Kidney epithelial cell (primary cell): ENCODE results near the gene CHST15. TPM values are rescaled to one million over a fixed set of nuclear protein-coding genes. Genes with fewer than 3 reads are reported as not detected.

Experiments
- DNase-seq: peaks from one replicate; pipeline ENCODE4 v3.0.0-alpha.2; 2010; ENCODE audit warnings: low read depth
- H3K27me3 ChIP-seq: 2 replicates; pipeline ENCODE4 v1.6.0; 2011; ENCODE audit warnings: low read length; ENCODE audit not compliant: control insufficient read depth, insufficient read depth
- H3K36me3 ChIP-seq: 2 replicates; pipeline ENCODE4 v1.5.1; 2011; ENCODE audit warnings: low read length; ENCODE audit not compliant: control insufficient read depth, insufficient read depth
- H3K4me3 ChIP-seq: 2 replicates; pipeline ENCODE4 v1.5.1; 2011; ENCODE audit warnings: low read depth, mild to moderate bottlenecking, control low read depth, low read length
- CTCF ChIP-seq: IDR thresholded peaks from 2 replicates; pipeline ENCODE4 v1.5.1; 2011; ENCODE audit warnings: mild to moderate bottlenecking, moderate library complexity, low read length, control low read depth, inconsistent platforms; ENCODE audit not compliant: insufficient read depth, poor library complexity, severe bottlenecking
- total RNA-seq: library from RNA; depleted of rRNA; stranded (reverse); fragments of >200 nt; gene quantifications from 2 replicates; pipeline ENCODE4 v1.2.3, GENCODE V29; 2015

Gene CHST15
- total RNA-seq, 1 donor from 2014 or later: 18.1 TPM

- no peak overlapping the region for H3K4me3 ChIP-seq
- DNase-seq: no peak
- H3K27me3 ChIP-seq: no peaks in the 10 kb centered on the region
- no peaks in the 10 kb centered on the region for H3K36me3 ChIP-seq
- TF ChIP-seq CTCF: no peak
Observed at GRCh38 chr10:124070666-124071065, 22.7 kb downstream of the CHST15 start.

GRCh38 chr10:124069341-124070264 lies 23.8 kb downstream of the CHST15 start:
- H3K4me3 ChIP-seq: no peak overlapping the region
- no peaks in the 10 kb centered on the region for H3K27me3 ChIP-seq
- no peak for TF ChIP-seq CTCF
- no peak for DNase-seq
- H3K36me3 ChIP-seq: no peaks in the 10 kb centered on the region

- Histone ChIP-seq H3K4me3 (no peak overlapping the region), H3K36me3 (no peaks in the 10 kb centered on the region), H3K27me3 (no peaks in the 10 kb centered on the region)
- TF ChIP-seq CTCF: no peak
- no peak for DNase-seq
Observed at GRCh38 chr10:124068929-124069328, 24.5 kb downstream of the CHST15 start.

GRCh38 chr10:124067825-124068400 lies 25.5 kb downstream of the CHST15 start:
- Histone ChIP-seq H3K4me3 (no peak overlapping the region), H3K36me3 (no peaks in the 10 kb centered on the region), H3K27me3 (no peaks in the 10 kb centered on the region)
- no peak for TF ChIP-seq CTCF
- no peak for DNase-seq

- DNase-seq: no peak
- Histone ChIP-seq H3K36me3 (no peaks in the 10 kb centered on the region), H3K4me3 (no peak overlapping the region), H3K27me3 (no peaks in the 10 kb centered on the region)
- no peak for TF ChIP-seq CTCF
Observed at GRCh38 chr10:124066781-124067714, 26.4 kb downstream of the CHST15 start.
